ENCODE measurements around the gene HOXA11. TPM values are rescaled to one million over a fixed set of nuclear protein-coding genes. Genes with fewer than 3 reads are reported as not detected.
A peak's percentile ranks its signal among the peaks of the same experiment; 100 is the strongest.

The HOXA11 gene
- total RNA-seq, 4 donors from 2014 or later, result 4.5 to 21.3 (median 7.7) TPM

DNA sequence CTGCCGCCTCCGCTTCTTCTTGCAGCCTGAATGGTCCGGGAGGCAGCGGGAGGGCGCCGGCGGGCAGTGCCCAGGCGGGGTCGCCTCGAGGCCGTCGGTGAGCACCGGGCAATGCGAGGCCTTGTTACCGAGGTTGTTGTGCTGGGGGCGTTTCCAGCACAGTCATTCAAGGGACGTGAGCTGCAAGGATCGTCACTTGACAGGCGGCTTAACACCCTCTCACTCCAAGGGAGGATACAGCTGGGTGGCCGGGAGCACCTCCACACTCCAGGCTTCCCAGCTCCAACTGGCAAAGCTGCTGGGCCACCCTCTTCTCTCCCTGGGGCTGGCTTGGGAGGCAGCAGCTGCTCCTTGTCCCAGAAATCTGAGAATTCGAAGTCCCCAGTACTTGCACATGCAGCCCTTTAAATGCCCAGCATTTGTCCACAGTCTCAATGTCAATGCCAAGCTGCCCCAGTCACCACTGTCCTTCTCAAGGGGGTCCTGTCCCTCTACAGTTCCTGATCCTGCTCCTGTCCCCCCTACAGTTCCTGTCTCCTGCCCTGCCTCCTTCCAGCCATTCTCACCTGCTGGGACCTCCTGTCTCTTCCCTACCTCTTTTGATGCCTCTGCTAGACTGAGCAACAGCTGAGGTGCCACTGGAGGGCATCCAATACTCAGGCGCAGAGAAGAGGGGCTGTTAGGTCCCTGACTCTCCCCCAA, 4.4 kb upstream of the HOXA11 start:
- Histone ChIP-seq H3K27me3 (peaks cover 64% of the 10 kb centered on the region), H3K27ac (peak overlapping the region; percentile 95 to 99 (median 98))

GRCh38 chr7:27188386-27189294, 3.6 kb upstream of the HOXA11 start:
- DNase-seq, result peak; percentile 39
- TF ChIP-seq EP300 (IDR thresholded peaks at IDR 0.05; ENCODE audit: low read depth) (no peak), POLR2AphosphoS5 (IDR thresholded peaks at IDR 0.05) (no peak), POLR2A (IDR thresholded peaks at IDR 0.05) (no peak)
- TF ChIP-seq, protein P1, sequence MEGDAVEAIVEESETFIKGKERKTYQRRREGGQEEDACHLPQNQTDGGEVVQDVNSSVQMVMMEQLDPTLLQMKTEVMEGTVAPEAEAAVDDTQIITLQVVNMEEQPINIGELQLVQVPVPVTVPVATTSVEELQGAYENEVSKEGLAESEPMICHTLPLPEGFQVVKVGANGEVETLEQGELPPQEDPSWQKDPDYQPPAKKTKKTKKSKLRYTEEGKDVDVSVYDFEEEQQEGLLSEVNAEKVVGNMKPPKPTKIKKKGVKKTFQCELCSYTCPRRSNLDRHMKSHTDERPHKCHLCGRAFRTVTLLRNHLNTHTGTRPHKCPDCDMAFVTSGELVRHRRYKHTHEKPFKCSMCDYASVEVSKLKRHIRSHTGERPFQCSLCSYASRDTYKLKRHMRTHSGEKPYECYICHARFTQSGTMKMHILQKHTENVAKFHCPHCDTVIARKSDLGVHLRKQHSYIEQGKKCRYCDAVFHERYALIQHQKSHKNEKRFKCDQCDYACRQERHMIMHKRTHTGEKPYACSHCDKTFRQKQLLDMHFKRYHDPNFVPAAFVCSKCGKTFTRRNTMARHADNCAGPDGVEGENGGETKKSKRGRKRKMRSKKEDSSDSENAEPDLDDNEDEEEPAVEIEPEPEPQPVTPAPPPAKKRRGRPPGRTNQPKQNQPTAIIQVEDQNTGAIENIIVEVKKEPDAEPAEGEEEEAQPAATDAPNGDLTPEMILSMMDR (IDR thresholded peaks at IDR 0.05), result no peak

More for the DNA sequence above, 4.4 kb upstream of the HOXA11 start:
- peak; percentile 78 for DNase-seq
- Histone ChIP-seq H3K36me3 (no peaks in the 10 kb centered on the region), H3K9me3 (no peaks in the 10 kb centered on the region), H3K4me1 (peaks cover 16 to 66% (median 48%) of the 10 kb centered on the region in 4 donors), H3K4me3 (peak overlapping the region in 3 of 4 donors; percentile 37 to 79 (median 68))
- intact Hi-C loops (cut with DNase I; ENCODE audit: low total_unique reads), result loop anchor here (5.0 kb wide), 1 partner anchor 828 kb away; no protein-coding TSS in a partner anchor
- in situ Hi-C loops (cut with MboI; ENCODE audit: low pct_ligation_motif_present in 1 of 4, low pct_unique_long_range_greater_than_20kb in 1 of 4, low sequenced_read_pairs in 3 of 4), result loop anchor here in 3 of 4 donors (10.0 to 25.0 kb wide), 2 partner anchors 1327 to 1335 kb away; no protein-coding TSS in a partner anchor
- 12% methylated on average over 22 of the region's 22 CpGs; no CpG with 5 or more reads in 1 of the 2 donors for WGBS, 2 donors (ENCODE audit: low coverage in 1 of 2)
- TF ChIP-seq, protein P1 (IDR thresholded peaks at IDR 0.05), result no peak
- peak; percentile 63 to 88 (median 82) for TF ChIP-seq POLR2AphosphoS5 (IDR thresholded peaks at IDR 0.05)
- peak; percentile 84 for TF ChIP-seq POLR2A (IDR thresholded peaks at IDR 0.05)

GRCh38 chr7:27187475-27188385, 2.7 kb upstream of the HOXA11 start:
- peak overlapping the region; percentile 37 to 79 (median 57) for H3K4me3 ChIP-seq
- in situ Hi-C loops (cut with MboI; ENCODE audit: low pct_ligation_motif_present in 1 of 4, low pct_unique_long_range_greater_than_20kb in 1 of 4, low sequenced_read_pairs in 3 of 4) (loop anchor here in 3 of 4 donors (10.0 to 25.0 kb wide), 2 partner anchors 1325 to 1333 kb away; no protein-coding TSS in a partner anchor), intact Hi-C loops (cut with DNase I; ENCODE audit: low total_unique reads) (loop anchor here (5.0 kb wide), 1 partner anchor 830 kb away; no protein-coding TSS in a partner anchor)
- H3K9me3 ChIP-seq, result no peaks in the 10 kb centered on the region
- 0 to 4% methylated on average over 2 to 46 of the region's 46 CpGs for WGBS, 2 donors (ENCODE audit: low coverage in 1 of 2)
- H3K27ac ChIP-seq, result peak overlapping the region; percentile 95 to 99 (median 98)
- peaks cover 16 to 68% (median 53%) of the 10 kb centered on the region in 4 donors for H3K4me1 ChIP-seq
- no peaks in the 10 kb centered on the region for H3K36me3 ChIP-seq
- peaks cover 66% of the 10 kb centered on the region for H3K27me3 ChIP-seq
- no peak for TF ChIP-seq POLR2A (IDR thresholded peaks at IDR 0.05)
- TF ChIP-seq EP300 (IDR thresholded peaks at IDR 0.05; ENCODE audit: low read depth), result no peak
- no peak for TF ChIP-seq POLR2AphosphoS5 (IDR thresholded peaks at IDR 0.05)
- TF ChIP-seq, protein P1 (IDR thresholded peaks at IDR 0.05), result no peak
- peak; percentile 35 for DNase-seq

More at GRCh38 chr7:27188386-27189294, 3.6 kb upstream of the HOXA11 start:
- 13% methylated on average over 44 of the region's 49 CpGs; no CpG with 5 or more reads in 1 of the 2 donors for WGBS, 2 donors (ENCODE audit: low coverage in 1 of 2)
- in situ Hi-C loops (cut with MboI; ENCODE audit: low pct_ligation_motif_present in 1 of 4, low pct_unique_long_range_greater_than_20kb in 1 of 4, low sequenced_read_pairs in 3 of 4), result loop anchor here in 3 of 4 donors (10.0 to 25.0 kb wide), 2 partner anchors 1326 to 1334 kb away; no protein-coding TSS in a partner anchor
- Histone ChIP-seq H3K9me3 (no peaks in the 10 kb centered on the region), H3K36me3 (no peaks in the 10 kb centered on the region), H3K4me3 (peak overlapping the region; percentile 37 to 79 (median 57)), H3K27me3 (peaks cover 65% of the 10 kb centered on the region), H3K27ac (peak overlapping the region; percentile 95 to 99 (median 98)), H3K4me1 (peaks cover 16 to 69% (median 53%) of the 10 kb centered on the region in 4 donors)
- intact Hi-C loops (cut with DNase I; ENCODE audit: low total_unique reads), result loop anchor here (5.0 kb wide), 1 partner anchor 829 kb away; no protein-coding TSS in a partner anchor
